HG03432 (cell line): Measurements from ENCODE around the gene RCOR3.
A peak's percentile ranks its signal among the peaks of the same experiment; 100 is the strongest.

ENCODE experiments used
- ATAC-seq: cut with Tn5 transposase; IDR thresholded peaks from one replicate; pipeline ENCODE4 v1.9.1; 2021; ENCODE audit warnings: mild to moderate bottlenecking, moderate library complexity; ENCODE audit not compliant: unreplicated experiment

The RCOR3 gene

GRCh38 chr1:211323156-211324063 lies 64.2 kb downstream of the RCOR3 start:
- peak; percentile 56 for ATAC-seq

- ATAC-seq, result no peak
Observed at GRCh38 chr1:211324992-211325775, 66.0 kb downstream of the RCOR3 start.

GRCh38 chr1:211326140-211326527 lies 67.0 kb downstream of the RCOR3 start:
- ATAC-seq, result no peak

GRCh38 chr1:211326528-211327345 lies 67.6 kb downstream of the RCOR3 start, which contains the start of gene TRAF5:
Gene TRAF5 (plus strand): TSS chr1:211326833. CDS start chr1:211353240, 26,407 bp downstream.
- ATAC-seq, result peak; percentile 43

- ATAC-seq, result peak; percentile 34
Observed at GRCh38 chr1:211327346-211327921, 68.3 kb downstream of the RCOR3 start.

GRCh38 chr1:211328084-211328694 lies 69.0 kb downstream of the RCOR3 start:
- ATAC-seq, result no peak

- no peak for ATAC-seq
Observed at GRCh38 chr1:211328866-211329475, 69.8 kb downstream of the RCOR3 start.

- peak; percentile 42 for ATAC-seq
Observed at GRCh38 chr1:211329764-211330201, 70.6 kb downstream of the RCOR3 start.

GRCh38 chr1:211330282-211330936 lies 71.2 kb downstream of the RCOR3 start:
- ATAC-seq, result no peak

- no peak for ATAC-seq
Observed at GRCh38 chr1:211331011-211331709, 72.0 kb downstream of the RCOR3 start.

- ATAC-seq, result no peak
Observed at GRCh38 chr1:211332036-211332616, 73.0 kb downstream of the RCOR3 start.

- ATAC-seq, result no peak
Observed at GRCh38 chr1:211332830-211333229, 73.7 kb downstream of the RCOR3 start.

GRCh38 chr1:211333906-211334305 lies 74.7 kb downstream of the RCOR3 start:
- no peak for ATAC-seq

- no peak for ATAC-seq
Observed at GRCh38 chr1:211334986-211335385, 75.8 kb downstream of the RCOR3 start.

- peak; percentile 91 for ATAC-seq
Observed at GRCh38 chr1:211335522-211336157, 76.5 kb downstream of the RCOR3 start.

- no peak for ATAC-seq
Observed at GRCh38 chr1:211336161-211336560, 77.0 kb downstream of the RCOR3 start.

GRCh38 chr1:211336775-211337174 lies 77.6 kb downstream of the RCOR3 start:
- no peak for ATAC-seq
